Activated CD8-positive, alpha-beta memory T cell treated with anti-CD3 and anti-CD28 coated beads for 4 hours (primary cell): Measurements from ENCODE around the gene IRF2BP2.

Experiments
- DNase-seq, 2 donors: peaks; one replicate each; pipeline ENCODE4 v3.0.0-alpha.2; 2020; ENCODE audit warnings: low read depth in 2 of 2

The IRF2BP2 gene

GRCh38 chr1:234583755-234584419 lies 26.1 kb downstream of the IRF2BP2 start:
- DNase-seq, result no peak

GRCh38 chr1:234582681-234583301 lies 27.2 kb downstream of the IRF2BP2 start:
- DNase-seq, result no peak

GRCh38 chr1:234582186-234582585 lies 27.8 kb downstream of the IRF2BP2 start:
- no peak for DNase-seq

GRCh38 chr1:234581063-234581714 lies 28.8 kb downstream of the IRF2BP2 start:
- no peak for DNase-seq

- DNase-seq, result no peak
Observed at GRCh38 chr1:234579967-234580366, 30.0 kb downstream of the IRF2BP2 start.

- no peak for DNase-seq
Observed at GRCh38 chr1:234578735-234579134, 31.2 kb downstream of the IRF2BP2 start.

GRCh38 chr1:234578087-234578486 lies 31.9 kb downstream of the IRF2BP2 start:
- no peak for DNase-seq

- DNase-seq, result no peak
Observed at GRCh38 chr1:234573711-234574299, 36.2 kb downstream of the IRF2BP2 start.

- DNase-seq, result no peak
Observed at GRCh38 chr1:234572966-234573365, 37.0 kb downstream of the IRF2BP2 start.

GRCh38 chr1:234571702-234572101 lies 38.3 kb downstream of the IRF2BP2 start:
- DNase-seq, result no peak

GRCh38 chr1:234570329-234571120 lies 39.5 kb downstream of the IRF2BP2 start:
- no peak for DNase-seq

- no peak for DNase-seq
Observed at GRCh38 chr1:234568345-234568744, 41.6 kb downstream of the IRF2BP2 start.

- DNase-seq, result no peak
Observed at GRCh38 chr1:234565132-234565531, 44.8 kb downstream of the IRF2BP2 start.

GRCh38 chr1:234564035-234565029 lies 45.6 kb downstream of the IRF2BP2 start:
- no peak for DNase-seq

- no peak for DNase-seq
Observed at GRCh38 chr1:234562334-234562733, 47.6 kb downstream of the IRF2BP2 start.

GRCh38 chr1:234561319-234561718 lies 48.7 kb downstream of the IRF2BP2 start:
- no peak for DNase-seq

GRCh38 chr1:234559902-234560676 lies 49.9 kb downstream of the IRF2BP2 start:
- DNase-seq, result no peak

GRCh38 chr1:234559152-234559901 lies 50.7 kb downstream of the IRF2BP2 start:
- no peak for DNase-seq

GRCh38 chr1:234558330-234558836 lies 51.6 kb downstream of the IRF2BP2 start:
- no peak for DNase-seq
